Stimulated activated CD4-positive, alpha-beta T cell treated with anti-CD3 and anti-CD28 coated beads, Interleukin-12 subunit alpha, Interleukin-12 subunit beta, amount 100 ng/mL, for 4 hours (primary cell): ENCODE data around the gene PRPS1.
"Not testable (repeated sequence)": the region's sequence is repeated elsewhere in the genome, so short reads cannot be mapped to it uniquely, and the experiment has no call there.

ENCODE experiments used
- DNase-seq: peaks from one replicate; pipeline ENCODE4 v3.0.0-alpha.2; 2020

Gene PRPS1

DNA sequence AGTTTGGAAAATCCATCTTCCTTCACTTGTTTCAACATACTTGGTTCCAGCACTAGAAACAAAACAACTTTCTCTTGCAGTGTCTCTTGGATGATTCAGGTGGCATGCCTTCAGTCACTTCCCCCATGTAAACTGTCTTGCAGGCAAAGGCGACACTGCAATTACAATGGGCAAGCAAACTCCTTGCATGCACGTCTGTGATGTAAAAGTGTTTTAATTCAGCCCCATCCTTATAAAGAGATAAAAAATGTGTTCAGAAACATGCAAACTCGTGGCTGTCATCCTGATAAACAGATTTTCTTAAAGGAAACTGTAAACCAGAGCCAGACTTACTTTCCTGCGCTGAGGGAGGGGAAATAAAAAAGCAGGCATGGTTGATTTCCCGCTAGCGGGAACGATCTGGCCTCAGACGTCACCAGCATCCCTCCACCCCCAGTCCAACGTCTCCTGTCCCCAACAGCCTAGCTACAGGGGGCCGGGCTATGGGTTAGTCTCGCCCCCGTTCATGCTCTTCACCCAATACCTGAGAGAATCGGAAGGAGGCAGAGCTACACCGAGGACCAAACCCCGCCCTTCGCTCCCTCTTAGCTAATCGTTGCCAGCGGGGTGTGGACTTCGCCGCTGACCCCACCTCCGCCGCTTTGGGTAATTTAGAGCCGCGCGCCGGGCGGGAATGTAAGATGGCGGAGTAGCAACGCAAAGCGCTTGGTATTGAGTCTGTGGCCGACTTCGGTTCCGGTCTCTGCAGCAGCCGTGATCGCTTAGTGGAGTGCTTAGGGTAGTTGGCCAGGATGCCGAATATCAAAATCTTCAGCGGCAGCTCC, at the start of gene PRPS1:
TSS of gene PRPS1 (plus strand) at position 673 of the 824 bp plus-strand sequence. CDS start at position 792, 119 bp downstream.
- peak; percentile 80 for DNase-seq

DNA sequence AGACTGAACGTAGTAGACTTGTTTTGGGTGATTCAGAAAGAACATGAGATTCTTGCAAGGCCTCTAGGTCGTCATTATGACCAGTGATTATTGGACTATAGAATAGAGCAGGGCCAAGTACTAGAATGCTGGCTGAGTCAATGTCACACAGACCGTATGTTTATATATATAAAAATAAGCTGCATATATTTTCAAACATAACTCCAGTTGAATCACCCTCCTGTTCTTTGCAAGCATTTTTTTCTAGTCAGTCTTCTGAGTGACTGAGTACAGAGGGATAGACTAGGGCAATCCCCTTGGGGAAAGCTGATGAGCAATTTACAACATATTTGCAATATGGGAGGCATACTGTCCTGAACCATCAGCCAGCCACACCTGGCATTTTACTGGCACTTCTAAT, 48.4 kb upstream of the PRPS1 start:
- no peak for DNase-seq

DNA sequence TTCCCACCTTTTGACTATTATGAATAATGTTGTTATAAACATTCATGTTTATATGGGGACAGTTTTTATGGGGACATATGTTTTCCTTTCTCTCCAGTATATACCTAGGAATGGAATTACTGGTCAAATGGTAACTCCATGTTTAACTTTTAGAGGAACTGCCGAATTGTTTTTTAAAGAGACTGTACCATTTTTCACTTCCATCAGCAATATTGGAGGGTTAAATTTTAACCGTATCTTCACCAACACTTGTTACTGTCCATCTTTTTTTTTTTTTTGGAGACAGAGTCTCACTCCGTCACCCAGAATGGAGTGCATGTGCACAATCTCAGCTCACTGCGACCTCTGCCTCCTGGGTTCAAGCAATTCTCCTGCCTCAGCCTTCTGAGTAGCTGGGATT, 46.4 kb upstream of the PRPS1 start:
- DNase-seq: no peak

DNA sequence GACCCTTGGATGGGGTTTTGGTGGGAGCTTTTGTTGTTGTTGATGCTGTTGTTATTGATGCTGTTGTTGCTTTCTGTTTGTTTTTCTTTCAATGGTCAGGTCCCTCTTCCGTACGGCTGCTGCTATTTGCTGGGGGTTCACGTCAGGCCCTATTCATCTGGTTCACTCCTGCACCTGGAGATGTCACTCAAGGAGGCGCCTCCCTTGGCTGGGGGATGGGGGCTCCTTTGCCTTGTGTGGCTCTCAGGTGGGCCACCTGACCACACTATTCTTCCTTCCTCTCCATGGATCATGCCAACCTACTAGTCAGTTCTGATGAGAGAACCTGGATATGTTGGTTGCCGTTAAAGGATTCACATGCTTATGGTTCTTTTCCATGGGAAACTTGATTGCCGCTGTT, 39.1 kb upstream of the PRPS1 start:
- no peak for DNase-seq

DNA sequence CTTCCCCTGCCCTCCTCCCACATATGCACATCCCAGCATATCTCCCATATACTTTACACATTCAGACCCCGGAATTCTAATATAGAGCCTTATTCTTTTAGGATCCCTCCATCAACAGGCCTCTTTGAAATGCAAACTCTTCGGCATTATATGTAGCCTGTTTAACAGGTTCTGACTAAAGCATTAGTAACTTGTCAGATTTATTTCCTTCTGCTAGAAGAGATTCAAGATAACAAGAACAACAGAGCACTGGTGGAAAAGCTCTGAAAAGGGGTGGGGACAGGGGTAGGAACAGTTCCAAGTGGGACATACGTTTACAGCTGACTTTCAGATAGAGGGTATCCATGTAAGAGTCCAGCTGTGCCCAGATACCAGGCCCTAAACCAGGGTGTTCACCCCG, 31.7 kb upstream of the PRPS1 start:
- no peak for DNase-seq

DNA sequence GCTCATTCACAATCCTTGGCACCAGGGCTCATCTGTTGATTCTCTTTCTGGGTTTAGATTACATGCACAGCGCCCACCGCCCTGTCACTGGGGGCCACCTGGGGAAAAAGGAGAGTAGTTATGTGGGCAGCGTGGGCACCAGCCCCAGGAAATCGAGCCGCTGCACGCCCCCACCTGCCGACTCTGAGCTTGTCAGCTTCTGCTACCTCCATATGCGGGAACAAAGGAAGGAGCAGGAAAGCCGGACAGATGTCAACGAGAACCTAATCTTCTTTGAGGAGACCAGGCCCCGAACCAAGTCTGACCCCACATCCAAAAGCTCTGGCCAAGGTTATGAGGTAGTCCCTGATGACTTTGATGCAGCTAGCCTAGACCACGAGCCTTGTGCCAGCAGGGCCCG, 31.0 kb upstream of the PRPS1 start:
- no peak for DNase-seq

DNA sequence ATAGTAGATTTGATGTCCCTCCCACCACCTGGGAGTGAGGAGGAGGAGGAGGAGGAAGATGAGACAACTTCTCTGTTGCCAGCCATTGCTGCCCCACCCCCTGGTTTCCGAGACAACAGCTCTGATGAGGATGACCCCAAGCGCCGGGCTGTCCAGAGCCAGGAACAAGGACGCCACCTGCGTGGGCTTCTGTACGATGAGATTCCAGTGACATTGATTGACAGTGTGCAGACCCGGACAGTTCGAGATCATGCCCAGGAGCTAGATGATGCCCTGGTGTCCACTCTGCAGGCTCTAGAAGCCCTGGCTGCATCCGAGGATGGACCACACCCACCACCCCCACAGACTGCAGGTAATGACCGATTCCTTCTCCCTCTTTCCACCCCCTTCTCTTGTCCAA, 30.5 kb upstream of the PRPS1 start:
- DNase-seq: no peak

DNA sequence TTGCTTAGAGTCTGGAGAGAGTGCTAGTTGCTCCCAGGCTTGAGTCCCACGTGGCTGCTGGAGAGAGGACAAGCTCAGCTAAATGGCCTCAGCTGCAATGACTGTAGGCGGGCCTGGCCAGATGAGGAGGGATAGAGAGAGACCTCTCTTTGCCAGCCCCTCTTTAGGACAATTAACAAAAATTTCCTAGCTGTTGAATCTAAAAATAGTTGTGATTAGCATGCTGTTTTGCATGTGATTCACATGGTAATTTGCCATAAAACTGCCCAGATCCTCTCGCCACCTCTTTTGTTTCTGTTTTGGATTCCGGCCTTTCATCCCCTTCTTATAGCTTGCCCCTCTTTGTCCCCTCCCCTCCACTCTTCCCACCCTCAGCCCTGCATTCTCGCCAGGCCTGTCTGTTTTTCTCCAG, 28.9 kb upstream of the PRPS1 start:
- DNase-seq: no peak

DNA sequence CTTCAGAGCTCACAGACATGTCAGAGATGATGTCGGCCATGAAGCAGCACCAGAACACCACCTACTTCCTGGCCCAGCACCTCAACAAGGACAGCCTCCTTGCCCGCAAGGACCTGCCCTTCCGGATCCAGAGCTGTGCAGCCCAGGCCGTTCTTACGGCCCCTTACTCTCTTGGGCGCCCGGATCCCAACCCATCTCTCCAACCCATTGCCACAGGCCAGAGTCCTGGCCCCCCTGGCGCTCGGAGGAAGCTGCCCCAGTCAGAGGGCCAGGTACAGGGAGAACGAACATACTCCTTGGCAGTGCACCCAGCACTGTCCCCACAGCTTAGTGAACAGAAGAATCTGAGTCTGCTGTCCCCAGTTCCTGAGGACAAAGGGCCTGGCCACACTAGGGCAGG, 27.9 kb upstream of the PRPS1 start:
- DNase-seq: no peak

DNA sequence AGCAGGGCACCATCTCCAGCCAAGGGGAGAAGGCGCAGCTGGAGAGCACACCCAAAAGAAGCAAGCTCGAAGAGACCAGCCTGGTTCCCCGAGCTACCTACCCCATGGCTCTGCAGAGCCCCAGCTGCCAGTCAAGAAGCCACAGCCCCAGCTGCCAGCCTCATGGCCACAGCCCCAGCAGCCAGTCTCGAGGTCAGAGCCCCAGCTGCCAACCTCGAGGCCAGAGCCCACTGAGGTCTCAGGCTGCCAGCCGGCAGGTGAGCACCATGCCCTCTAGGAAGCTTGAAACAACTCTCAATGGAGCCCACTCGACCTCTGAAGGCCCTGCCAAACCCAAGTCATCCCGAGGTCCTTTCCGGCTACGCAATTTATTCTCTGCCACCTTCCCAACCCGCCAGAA, 27.0 kb upstream of the PRPS1 start:
- DNase-seq: no peak

DNA sequence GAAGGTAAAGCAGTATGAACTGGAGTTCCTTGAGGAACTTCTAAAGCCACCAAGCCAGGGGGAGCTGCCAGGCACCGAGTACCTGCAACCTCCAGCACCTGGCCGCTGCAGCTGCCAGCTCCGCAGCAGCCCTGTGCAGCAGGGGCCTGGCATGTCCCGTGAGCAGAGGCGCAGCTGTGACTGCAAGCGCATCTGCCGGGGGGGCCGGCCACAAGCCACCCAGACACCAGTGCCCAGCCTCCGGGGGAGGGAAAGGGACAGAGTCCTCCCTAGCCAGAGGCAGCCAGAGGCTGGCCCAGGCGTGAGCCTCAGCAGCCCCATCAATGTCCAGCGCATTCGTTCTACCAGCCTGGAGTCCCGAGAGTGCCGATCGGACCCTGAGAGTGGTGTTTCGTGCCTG, 26.6 kb upstream of the PRPS1 start:
- no peak for DNase-seq

DNA sequence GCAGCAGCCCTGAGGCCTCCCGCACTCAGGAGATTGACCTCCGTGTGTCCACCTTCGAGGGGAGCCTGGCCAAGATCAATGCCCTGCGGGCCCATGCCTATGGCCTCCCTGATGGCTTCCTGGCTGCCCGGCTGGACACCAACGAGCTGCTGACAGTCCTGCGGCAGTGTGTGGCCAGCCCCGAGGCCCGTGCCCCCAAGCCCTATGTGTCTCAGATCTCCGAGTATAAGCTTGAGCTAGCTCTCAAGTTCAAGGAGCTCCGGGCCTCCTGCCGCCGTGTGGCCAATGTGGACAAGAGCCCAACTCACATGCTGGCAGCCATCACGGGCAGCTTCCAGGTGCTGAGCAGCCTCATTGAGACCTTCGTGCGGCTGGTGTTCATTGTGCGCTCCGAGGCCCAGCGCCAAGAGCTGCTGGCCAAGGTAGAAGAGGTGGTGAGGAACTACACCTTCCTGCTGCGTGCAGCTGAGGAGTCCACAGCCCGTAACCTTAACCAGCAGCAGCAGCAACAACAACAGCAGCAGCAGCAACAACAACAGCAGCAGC, 25.5 kb upstream of the PRPS1 start:
- DNase-seq: no peak

DNA sequence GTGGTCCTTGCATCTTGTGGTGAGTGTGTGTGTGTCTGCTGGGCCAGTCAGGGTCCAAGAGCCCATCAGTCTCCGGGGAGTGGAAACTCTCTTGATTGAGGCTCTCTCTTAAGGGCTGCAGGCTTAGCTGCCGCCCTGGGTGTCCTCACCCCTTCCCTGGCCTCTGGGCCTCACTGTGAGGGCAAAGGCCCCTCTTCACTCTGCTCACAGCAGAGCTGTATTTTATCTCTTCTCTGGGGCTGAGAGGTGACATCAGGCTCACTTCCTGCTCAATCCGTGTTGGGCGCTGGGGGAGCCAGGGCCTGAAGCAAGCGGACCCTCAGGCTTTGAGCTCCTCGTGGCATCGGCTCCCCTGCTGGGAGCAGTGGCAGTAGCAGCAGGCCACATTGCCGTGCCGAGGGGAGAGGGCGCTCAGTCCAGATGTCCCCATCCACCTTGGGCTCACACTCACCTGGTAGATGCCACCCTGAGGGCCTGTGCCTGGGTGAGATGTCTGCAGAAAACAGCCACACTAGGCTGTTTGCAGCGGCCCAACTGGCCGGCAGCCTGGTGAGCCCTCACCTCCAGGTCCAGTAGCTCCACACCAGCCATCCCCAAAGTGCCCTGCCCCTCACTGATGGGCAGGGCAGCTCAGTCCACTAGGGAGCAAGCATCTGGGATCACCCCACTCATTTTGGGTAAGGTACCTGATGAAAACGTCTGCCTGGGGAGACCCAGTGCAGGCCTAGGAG, 24.7 kb upstream of the PRPS1 start:
- no peak for DNase-seq

DNA sequence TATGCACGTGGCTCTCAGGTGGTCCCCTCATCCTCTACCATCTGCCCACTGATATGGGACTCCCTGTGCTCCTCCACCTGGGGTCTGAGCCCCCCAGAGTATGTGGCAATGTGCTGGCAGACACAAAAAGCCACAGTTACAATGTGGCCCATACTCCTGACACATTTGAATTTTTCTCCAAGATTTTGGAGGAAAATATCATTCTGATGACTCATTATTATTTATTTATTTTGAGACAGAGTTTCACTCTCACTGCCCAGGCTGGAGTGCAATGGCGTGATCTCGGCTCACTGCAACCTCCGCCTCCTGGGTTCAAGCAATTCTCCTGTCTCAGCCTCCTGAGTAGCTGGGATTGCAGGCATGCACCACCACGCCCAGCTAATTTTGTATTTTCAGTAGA, 19.2 kb upstream of the PRPS1 start:
- DNase-seq: not testable (repeated sequence)

DNA sequence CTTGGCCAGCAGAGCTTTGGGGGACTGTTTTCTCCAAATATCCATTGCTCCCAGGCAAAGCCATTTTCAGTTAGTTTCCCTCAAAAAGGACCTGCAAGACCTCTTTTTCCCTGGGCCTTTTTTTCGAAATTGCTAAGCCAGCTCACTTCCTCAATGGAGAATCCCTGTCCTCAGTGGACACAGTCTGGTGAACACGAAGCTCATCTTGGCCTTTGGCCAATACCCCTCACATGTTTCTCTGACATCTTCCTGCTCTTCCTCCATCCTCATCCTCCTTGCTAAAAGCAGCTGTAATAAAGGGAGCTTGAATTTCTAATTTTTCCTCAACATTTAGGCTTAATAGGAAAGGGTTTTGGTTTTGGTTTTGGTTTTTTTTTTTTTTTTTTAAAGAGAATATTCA, 17.6 kb upstream of the PRPS1 start:
- no peak for DNase-seq

DNA sequence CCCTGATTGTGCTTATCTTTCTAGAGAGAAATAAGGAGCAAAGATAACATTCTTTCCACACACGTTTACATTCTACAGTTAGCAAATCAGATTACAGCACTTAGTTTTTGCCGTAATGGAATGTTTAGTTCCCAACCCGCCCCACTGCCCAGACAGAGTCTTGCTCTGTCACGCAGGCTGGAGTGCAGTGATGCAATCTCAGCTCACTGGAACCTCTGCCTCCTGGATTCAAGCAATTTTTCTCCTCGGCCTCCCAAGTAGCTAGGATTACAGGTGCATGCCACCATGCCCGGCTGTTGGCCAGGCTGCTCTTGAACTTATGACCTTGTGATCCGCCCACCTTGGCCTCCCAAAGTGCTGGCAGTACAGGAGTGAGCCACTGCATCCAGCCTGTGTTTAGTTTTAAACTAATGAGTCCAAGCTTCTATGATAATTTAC, 8.4 kb upstream of the PRPS1 start:
- no peak for DNase-seq

DNA sequence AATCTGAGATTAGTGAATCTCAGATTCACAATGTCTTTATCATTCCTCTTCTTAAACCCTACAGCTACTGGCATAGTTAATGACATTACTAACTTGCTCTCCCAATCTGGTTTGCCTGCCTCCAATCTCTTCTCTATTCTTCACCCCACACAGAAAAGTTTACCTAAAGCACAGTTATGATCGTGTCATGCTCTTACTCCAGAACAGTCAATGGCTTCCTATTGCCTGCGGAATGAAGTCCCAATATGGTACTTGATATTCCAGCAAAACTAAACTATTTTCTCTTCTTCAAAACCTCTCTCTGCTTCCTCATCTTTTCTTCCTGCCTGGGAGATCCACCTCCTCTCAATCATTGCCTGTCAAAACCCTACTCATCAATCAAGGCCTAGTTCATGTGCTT, 3.4 kb upstream of the PRPS1 start:
- DNase-seq: no peak

DNA sequence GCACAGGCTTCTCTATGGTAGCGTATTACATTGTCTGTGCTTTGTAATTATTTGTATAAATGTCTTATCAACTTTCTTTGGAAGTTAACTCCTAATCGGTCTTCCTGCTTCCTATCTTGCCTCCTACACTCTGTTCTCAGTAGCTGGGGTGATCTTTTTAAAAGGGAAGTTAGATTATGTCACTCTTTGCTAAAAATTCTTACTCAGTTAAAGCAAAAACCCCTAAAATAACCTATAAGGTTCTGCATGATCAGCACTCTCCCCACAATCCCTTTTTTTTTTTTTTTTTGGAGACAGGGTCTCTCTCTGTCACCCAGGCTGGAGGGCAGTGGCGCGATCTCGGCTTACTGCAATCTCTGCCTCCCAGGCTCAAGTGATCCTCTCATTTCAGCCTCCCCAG, 2.6 kb upstream of the PRPS1 start:
- no peak for DNase-seq

DNA sequence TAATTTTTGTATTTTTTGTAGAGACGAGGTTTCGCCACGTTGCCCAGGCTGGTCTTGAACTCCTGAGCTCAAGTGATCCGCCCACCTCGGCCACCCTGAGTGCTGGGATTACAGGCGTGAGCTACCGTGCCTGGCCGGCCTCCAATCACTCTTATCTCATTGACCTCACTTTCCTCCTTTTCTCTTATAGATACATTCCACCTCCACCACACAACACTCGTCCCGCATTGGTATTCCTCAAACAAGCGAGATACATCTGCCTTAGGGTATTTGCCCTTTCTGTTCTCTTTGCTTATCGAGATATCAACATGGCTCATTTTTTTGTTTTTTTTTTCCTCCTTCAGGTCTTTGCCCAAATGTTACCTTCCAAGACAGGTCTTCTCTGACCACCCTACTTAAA, 1.8 kb upstream of the PRPS1 start:
- no peak for DNase-seq

DNA sequence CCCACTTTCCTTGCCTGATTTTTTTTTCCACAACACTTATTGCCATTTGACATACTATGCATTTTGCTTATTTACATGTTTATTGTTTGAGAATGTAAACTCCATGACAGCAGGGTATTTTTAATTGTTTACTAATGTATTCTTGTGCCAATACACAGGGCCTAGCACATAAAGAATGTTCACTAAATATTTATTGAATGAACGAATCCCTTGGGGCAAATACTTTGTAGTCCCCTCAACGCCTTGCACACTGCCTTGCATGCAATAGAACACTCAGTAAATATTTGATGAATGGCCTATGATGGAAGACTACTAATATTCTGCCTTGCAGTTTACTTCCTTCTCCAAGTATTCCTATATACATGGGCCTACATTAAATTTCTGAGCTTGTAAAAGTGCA, 1.4 kb upstream of the PRPS1 start:
- DNase-seq: no peak

DNA sequence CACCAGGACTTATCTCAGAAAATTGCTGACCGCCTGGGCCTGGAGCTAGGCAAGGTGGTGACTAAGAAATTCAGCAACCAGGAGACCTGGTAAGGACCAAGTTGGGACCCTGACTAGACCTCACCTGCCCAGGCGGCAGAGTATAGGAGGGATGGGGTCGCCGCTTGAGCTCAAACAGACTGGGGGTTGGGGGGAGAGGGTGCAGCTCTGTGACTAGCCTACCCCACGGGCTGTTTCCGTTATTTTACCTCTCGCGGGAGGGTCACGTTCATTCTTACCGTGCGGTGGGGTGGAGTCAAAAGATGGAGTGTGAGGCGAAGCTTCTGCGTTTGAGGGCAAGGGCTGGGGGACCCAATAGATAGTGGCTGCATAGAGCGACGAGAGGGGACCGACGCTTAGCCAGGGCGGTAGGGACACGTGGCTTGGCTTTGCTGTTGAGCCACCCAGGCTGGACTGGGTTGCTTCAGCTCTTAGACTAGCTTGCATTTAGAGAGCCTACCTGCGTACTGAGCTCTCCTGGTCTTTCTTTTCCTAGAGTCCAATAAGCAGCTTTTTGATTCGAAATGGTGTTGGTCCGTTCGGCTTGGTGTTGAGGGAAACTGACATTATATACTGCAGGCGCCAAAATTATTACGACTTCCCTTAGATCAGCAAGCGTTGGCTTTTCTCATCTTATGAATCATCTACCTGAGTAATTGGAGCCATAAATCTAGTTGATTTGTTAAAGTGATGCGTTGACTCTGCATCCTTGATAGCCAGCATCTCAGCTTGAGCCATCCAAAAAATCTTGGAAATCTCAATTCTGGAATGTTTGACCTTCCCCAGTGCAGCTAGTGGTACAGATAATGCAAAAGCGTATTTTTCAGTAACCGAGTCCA, 591 bp downstream of the PRPS1 start:
- peak; percentile 22 for DNase-seq

DNA sequence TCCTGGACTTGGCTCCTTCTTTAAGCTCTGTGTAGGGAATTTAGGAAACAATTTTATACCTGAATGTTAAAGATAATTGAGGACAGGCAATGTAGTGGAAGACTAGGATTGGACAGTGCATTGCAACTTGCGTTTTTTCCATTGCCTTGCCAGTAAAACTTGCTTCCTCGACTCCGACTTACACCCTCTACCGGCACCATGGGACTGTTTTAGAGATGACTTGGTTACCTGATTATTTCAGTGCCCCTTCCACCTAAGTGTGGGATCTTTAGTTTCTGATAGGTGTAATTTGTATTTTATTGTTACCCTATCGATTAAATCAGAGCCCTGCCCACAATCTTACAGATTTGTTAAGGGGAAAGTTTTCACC, 1.2 kb downstream of the PRPS1 start:
- no peak for DNase-seq

DNA sequence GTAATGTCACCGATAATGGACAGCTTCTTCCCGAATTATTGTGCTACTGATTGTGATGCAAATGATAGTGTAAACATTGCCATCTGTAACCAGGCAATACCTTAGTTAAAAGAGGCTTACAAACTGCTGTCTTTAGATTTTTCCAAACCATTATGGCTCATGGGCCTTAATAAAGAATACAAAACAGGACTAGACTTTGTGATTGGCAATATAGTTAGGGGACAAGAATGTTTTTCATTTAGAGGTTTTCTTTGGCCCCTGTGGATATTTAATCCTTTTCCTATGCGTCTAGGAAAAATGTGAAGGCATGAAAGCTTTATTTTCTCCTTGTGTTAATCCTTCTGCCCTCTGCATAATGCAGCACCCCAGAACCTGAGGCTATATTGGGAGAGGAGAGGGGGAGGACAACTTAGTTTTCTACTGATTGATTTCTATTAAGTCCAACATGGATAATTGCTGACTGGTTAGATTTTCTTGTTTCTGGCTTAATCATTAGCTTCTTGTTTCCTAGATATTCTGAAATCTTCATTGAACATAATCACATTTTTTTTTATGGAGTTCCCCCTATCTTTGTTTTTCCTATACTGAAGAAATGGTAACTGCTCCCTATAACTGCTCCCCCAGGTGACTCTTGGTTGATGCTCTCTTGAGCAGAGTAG, 1.9 kb downstream of the PRPS1 start:
- no peak for DNase-seq
